Measurements from ENCODE around the gene DARS2.
"Not testable (repeated sequence)": the region's sequence is repeated elsewhere in the genome, so short reads cannot be mapped to it uniquely, and the experiment has no call there.

The DARS2 gene

GRCh38 chr1:173862146-173862768, 37.8 kb downstream of the DARS2 start:
- DNase-seq (ENCODE audit: low spot score), result not testable (repeated sequence)

GRCh38 chr1:173862769-173863223, 38.3 kb downstream of the DARS2 start:
- DNase-seq (ENCODE audit: low spot score), result no peak

- DNase-seq (ENCODE audit: low spot score), result no peak
Measured at GRCh38 chr1:173863224-173864161, 39.0 kb downstream of the DARS2 start.

- DNase-seq (ENCODE audit: low spot score), result no peak
Measured at GRCh38 chr1:173864179-173864867, 39.9 kb downstream of the DARS2 start.

- DNase-seq (ENCODE audit: low spot score), result no peak
Measured at GRCh38 chr1:173865468-173866164, 41.1 kb downstream of the DARS2 start.

- DNase-seq (ENCODE audit: low spot score), result no peak
Measured at GRCh38 chr1:173866413-173867115, 42.1 kb downstream of the DARS2 start.

GRCh38 chr1:173867141-173867752, 42.8 kb downstream of the DARS2 start:
- DNase-seq (ENCODE audit: low spot score), result no peak

- DNase-seq (ENCODE audit: low spot score), result peak; percentile 92
Measured at GRCh38 chr1:173867753-173868265, 43.3 kb downstream of the DARS2 start, which contains the start of gene GAS5. TSS of gene GAS5 (minus strand) at chr1:173867989.

GRCh38 chr1:173868266-173869020, 44.0 kb downstream of the DARS2 start, which contains the start of gene ZBTB37:
TSS of gene ZBTB37 (plus strand) at chr1:173868380. CDS start at chr1:173870226, 1,846 bp downstream.
- peak; percentile 24 for DNase-seq (ENCODE audit: low spot score)

- DNase-seq (ENCODE audit: low spot score), result no peak
Measured at GRCh38 chr1:173869021-173869359, 44.5 kb downstream of the DARS2 start.

GRCh38 chr1:173870252-173871075, 46.0 kb downstream of the DARS2 start:
- DNase-seq (ENCODE audit: low spot score), result no peak

- no peak for DNase-seq (ENCODE audit: low spot score)
Measured at GRCh38 chr1:173871091-173871490, 46.6 kb downstream of the DARS2 start.

GRCh38 chr1:173871500-173871899, 47.0 kb downstream of the DARS2 start:
- DNase-seq (ENCODE audit: low spot score), result no peak

GRCh38 chr1:173876732-173877131, 52.3 kb downstream of the DARS2 start:
- no peak for DNase-seq (ENCODE audit: low spot score)

- DNase-seq (ENCODE audit: low spot score), result no peak
Measured at GRCh38 chr1:173878251-173878650, 53.8 kb downstream of the DARS2 start.

GRCh38 chr1:173881117-173881516, 56.6 kb downstream of the DARS2 start:
- not testable (repeated sequence) for DNase-seq (ENCODE audit: low spot score)

- DNase-seq (ENCODE audit: low spot score), result no peak
Measured at GRCh38 chr1:173884701-173885100, 60.2 kb downstream of the DARS2 start.

- no peak for DNase-seq (ENCODE audit: low spot score)
Measured at GRCh38 chr1:173886746-173887611, 62.5 kb downstream of the DARS2 start.
